ENCODE measurements around the gene SNX30.

Gene SNX30

DNA sequence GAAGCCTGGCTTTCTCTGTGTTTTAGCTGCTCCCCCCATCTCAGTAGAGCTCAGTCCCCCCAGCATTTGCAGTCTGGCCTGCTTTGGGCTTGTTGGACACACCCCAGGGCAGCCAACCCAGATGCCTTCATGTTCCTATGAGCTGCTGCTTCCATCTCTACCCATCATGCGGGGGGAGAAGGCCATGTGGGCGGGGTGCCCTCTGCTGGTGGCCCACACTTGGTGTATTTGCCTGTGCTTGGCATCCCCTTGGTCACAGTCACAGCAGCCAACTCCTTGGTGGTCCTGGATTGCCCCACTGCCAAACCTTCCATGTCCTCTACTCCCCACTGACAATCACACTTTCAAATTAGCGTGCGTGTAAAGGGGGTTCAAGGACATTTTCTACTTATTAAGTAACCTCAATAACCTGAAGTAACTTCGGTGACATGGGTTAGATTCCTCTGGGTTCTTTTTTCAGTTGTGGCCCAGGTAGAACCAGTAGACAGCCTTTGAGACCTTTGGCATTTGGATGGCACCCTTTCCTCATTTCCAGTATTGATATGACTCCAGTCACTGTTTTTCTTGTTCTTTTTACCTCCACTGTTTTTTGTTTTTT is 42.8 kb downstream of the SNX30 start:
- Histone ChIP-seq H3K9me3 (ENCODE audit: control insufficient read depth, low read length) (no peaks in the 10 kb centered on the region), H3K4me1 (no peaks in the 10 kb centered on the region), H3K4me3 (ENCODE audit: low read depth, low read length) (no peak overlapping the region), H3K36me3 (ENCODE audit: control insufficient read depth, insufficient read depth, low read length) (no peaks in the 10 kb centered on the region), H3K79me2 (peaks cover 3% of the 10 kb centered on the region), H3K4me2 (ENCODE audit: low read length) (no peak overlapping the region), H3K9ac (no peak overlapping the region), H2AFZ (no peak overlapping the region), H3K27me3 (ENCODE audit: control insufficient read depth, insufficient read depth, low read length) (no peaks in the 10 kb centered on the region), H3K27ac (no peak overlapping the region)
- TF ChIP-seq, protein P1, sequence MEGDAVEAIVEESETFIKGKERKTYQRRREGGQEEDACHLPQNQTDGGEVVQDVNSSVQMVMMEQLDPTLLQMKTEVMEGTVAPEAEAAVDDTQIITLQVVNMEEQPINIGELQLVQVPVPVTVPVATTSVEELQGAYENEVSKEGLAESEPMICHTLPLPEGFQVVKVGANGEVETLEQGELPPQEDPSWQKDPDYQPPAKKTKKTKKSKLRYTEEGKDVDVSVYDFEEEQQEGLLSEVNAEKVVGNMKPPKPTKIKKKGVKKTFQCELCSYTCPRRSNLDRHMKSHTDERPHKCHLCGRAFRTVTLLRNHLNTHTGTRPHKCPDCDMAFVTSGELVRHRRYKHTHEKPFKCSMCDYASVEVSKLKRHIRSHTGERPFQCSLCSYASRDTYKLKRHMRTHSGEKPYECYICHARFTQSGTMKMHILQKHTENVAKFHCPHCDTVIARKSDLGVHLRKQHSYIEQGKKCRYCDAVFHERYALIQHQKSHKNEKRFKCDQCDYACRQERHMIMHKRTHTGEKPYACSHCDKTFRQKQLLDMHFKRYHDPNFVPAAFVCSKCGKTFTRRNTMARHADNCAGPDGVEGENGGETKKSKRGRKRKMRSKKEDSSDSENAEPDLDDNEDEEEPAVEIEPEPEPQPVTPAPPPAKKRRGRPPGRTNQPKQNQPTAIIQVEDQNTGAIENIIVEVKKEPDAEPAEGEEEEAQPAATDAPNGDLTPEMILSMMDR (IDR thresholded peaks at IDR 0.05): peak; percentile 52

DNA sequence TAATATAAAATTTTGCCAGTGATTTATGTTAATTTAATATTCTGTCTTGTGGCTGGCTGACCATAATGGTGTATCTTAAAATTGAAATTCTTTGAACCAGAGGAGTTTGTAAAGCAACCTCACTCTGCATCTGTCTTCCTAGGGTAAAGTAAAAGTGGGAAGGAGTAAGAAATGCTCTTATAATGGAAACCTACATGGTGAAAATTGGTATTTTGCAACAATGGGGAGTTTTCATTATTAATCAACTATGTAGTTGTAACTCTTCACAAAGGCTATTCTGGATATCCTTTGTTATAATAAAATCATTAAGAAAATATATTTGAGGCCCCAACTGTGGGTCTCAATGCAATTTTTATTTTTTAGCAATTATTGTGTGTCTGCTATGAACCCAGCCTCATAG is 44.2 kb downstream of the SNX30 start:
- Histone ChIP-seq H3K79me2 (peaks cover 2% of the 10 kb centered on the region), H3K4me1 (no peaks in the 10 kb centered on the region), H2AFZ (no peak overlapping the region), H3K9me3 (ENCODE audit: control insufficient read depth, low read length) (no peaks in the 10 kb centered on the region), H3K4me3 (ENCODE audit: low read depth, low read length) (no peak overlapping the region), H3K4me2 (ENCODE audit: low read length) (no peak overlapping the region), H3K27me3 (ENCODE audit: control insufficient read depth, insufficient read depth, low read length) (no peaks in the 10 kb centered on the region), H3K27ac (no peak overlapping the region), H3K9ac (no peak overlapping the region), H3K36me3 (ENCODE audit: control insufficient read depth, insufficient read depth, low read length) (no peaks in the 10 kb centered on the region)
- TF ChIP-seq, protein P1 (IDR thresholded peaks at IDR 0.05): no peak

DNA sequence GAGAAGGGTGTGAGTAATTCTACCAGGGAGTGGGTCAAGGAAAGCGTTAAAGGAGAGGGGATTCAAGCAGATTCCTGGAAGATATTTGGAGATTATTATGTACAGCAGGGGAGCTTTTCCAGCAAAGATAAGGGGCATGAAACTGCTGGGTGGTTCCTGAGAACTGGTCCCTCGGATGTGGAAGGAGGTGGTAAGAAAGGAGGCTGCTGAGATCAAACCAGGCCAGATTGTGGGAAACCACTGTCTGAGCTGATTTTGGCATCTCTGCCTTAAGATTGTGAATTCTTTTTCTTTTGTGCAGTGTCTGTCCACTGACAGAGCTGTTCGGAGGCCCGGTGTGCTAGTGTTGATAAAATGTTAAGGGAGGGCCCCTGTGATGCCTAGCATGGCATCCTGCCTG is 45.4 kb downstream of the SNX30 start:
- Histone ChIP-seq H3K9ac (no peak overlapping the region), H2AFZ (no peak overlapping the region)

DNA sequence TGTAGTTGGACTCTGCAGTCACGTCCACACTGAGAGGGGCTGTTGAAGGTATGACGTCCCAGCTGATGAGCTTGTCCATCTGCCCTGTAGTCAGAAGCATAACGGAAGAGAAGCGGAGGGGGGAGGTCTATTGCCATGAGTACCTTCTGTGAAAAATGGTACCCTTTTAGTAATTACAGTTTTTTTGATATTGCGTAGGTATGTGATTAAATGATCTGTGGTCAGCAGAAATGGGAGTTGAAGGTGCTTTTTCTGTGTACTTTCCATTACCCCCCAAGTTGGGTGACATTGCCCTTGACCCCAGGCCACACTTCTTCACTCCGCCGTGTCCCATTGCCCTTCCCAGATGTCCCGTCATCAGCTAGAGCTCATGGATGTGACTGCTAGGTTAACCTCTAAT is 45.9 kb downstream of the SNX30 start:
- H3K9me3 ChIP-seq (ENCODE audit: control insufficient read depth, low read length): no peaks in the 10 kb centered on the region
- no peaks in the 10 kb centered on the region for H3K4me1 ChIP-seq
- no peaks in the 10 kb centered on the region for H3K36me3 ChIP-seq (ENCODE audit: control insufficient read depth, insufficient read depth, low read length)
- H3K4me3 ChIP-seq (ENCODE audit: low read depth, low read length): no peak overlapping the region
- H3K27ac ChIP-seq: no peak overlapping the region
- no peak overlapping the region for H2AFZ ChIP-seq
- no peak overlapping the region for H3K4me2 ChIP-seq (ENCODE audit: low read length)
- TF ChIP-seq, protein P1 (IDR thresholded peaks at IDR 0.05): no peak
- H3K79me2 ChIP-seq: peaks cover 2% of the 10 kb centered on the region
- no peak overlapping the region for H3K9ac ChIP-seq
- no peaks in the 10 kb centered on the region for H3K27me3 ChIP-seq (ENCODE audit: control insufficient read depth, insufficient read depth, low read length)

More for the DNA sequence above, 45.4 kb downstream of the SNX30 start:
- no peak overlapping the region for H3K27ac ChIP-seq
- TF ChIP-seq, protein P1 (IDR thresholded peaks at IDR 0.05): no peak
- H3K9me3 ChIP-seq (ENCODE audit: control insufficient read depth, low read length): no peaks in the 10 kb centered on the region
- H3K36me3 ChIP-seq (ENCODE audit: control insufficient read depth, insufficient read depth, low read length): no peaks in the 10 kb centered on the region
- H3K4me2 ChIP-seq (ENCODE audit: low read length): no peak overlapping the region
- no peaks in the 10 kb centered on the region for H3K27me3 ChIP-seq (ENCODE audit: control insufficient read depth, insufficient read depth, low read length)
- H3K79me2 ChIP-seq: peaks cover 2% of the 10 kb centered on the region
- H3K4me3 ChIP-seq (ENCODE audit: low read depth, low read length): no peak overlapping the region
- no peaks in the 10 kb centered on the region for H3K4me1 ChIP-seq

DNA sequence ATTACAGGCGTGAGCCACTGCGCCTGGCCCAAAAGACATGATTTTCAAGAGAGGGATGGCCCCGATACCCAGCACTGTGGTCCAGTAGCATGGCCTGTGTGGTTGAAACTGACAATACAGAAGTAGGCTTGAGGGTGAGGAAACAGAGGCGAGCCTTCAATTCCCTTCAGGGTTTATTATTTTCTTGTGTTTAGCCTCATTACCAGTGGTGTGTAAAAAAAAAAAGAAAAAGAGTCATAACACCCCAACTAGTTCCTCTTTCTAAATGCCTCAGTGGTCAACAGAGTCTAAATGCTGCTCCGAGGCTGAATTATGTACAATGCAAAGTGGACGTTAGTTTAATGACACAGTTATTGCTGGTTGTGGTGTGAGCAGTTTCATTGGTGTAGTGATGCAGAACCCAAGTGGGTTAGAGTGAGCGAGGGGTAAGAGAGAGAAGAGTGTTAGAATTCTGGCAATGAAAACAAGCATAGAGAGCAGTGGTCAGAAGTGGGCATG is 58.8 kb downstream of the SNX30 start:
- Histone ChIP-seq H3K27ac (no peak overlapping the region), H3K4me3 (ENCODE audit: low read depth, low read length) (no peak overlapping the region), H3K4me2 (ENCODE audit: low read length) (no peak overlapping the region), H3K79me2 (no peaks in the 10 kb centered on the region), H3K9ac (no peak overlapping the region), H3K36me3 (ENCODE audit: control insufficient read depth, insufficient read depth, low read length) (no peaks in the 10 kb centered on the region), H3K9me3 (ENCODE audit: control insufficient read depth, low read length) (no peaks in the 10 kb centered on the region), H3K27me3 (ENCODE audit: control insufficient read depth, insufficient read depth, low read length) (no peaks in the 10 kb centered on the region), H3K4me1 (no peaks in the 10 kb centered on the region), H2AFZ (no peak overlapping the region)
- TF ChIP-seq, protein P1 (IDR thresholded peaks at IDR 0.05): no peak
